GM21825 (cell line): Measurements from ENCODE around the gene CHCHD6.

Experiments used
- ATAC-seq: cut with Tn5 transposase; IDR thresholded peaks from one replicate; pipeline ENCODE4 v1.9.1; 2021; ENCODE audit warnings: mild to moderate bottlenecking, moderate library complexity; ENCODE audit not compliant: unreplicated experiment

The CHCHD6 gene

DNA sequence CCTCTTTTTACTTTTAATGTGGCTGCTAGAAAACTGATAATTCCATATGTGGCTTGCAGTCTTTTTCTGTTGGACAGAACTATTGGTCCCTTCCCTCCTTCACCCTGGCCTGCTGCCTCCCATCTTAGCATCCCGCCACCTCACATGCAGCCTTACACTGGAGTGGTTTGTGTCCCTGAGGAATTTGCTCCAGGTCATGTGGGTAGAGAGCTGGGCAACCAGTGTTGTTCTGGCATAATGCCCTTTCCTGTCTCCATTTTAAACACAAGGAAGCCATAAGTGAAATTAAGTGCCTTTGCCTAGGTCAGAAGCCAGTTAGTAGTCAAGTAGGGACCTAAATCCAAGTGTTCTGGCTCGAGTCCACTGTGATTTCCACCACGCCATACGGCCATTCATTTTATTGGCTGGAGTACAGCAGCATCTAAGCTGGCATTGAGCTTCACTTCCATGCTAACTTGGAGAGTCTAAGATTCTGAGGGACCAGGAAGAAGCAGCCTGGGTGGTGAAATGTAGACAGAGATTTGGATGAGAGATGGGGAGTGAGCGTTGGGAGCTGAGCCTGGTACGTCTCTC is 232.9 kb downstream of the CHCHD6 start:
- ATAC-seq, result no peak

DNA sequence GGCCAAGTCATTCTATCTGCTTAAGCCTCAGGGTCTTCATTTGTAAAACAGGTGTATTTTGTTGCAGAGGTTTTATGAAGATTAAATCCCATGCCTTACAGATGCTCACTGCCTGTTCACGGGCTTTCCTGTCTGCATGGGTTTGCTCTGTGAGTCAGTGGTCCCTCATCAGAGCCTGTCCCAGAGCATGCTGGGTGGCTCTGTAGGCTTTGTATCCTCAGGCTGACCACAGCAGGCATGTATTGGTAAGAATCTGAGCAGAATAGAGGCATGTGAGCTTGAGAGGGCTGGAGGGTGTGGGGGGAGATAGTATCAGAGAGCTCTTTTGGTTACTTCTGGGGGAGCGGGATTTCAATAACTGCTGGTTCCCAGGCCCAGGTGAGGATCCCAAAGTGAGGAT is 233.5 kb downstream of the CHCHD6 start:
- no peak for ATAC-seq

DNA sequence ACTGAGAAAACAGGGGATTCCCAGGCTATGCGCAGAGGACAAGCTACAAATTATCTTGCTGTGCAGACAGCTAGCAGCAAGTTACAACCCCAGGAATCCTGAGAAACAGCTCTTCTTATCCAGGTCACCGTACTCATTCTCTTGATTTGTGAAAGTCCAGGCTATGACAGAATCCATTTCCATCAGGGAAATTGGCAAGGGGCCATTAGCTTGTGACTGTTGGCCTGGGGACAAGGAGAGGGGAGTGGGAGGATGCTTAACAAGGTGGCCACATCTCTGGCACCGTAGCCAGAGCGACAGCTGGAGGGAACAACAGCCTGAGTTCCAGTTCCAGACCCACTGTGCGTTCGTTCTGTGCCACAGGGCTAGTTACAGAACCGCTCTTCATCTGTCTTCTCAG is 233.9 kb downstream of the CHCHD6 start:
- ATAC-seq, result no peak

DNA sequence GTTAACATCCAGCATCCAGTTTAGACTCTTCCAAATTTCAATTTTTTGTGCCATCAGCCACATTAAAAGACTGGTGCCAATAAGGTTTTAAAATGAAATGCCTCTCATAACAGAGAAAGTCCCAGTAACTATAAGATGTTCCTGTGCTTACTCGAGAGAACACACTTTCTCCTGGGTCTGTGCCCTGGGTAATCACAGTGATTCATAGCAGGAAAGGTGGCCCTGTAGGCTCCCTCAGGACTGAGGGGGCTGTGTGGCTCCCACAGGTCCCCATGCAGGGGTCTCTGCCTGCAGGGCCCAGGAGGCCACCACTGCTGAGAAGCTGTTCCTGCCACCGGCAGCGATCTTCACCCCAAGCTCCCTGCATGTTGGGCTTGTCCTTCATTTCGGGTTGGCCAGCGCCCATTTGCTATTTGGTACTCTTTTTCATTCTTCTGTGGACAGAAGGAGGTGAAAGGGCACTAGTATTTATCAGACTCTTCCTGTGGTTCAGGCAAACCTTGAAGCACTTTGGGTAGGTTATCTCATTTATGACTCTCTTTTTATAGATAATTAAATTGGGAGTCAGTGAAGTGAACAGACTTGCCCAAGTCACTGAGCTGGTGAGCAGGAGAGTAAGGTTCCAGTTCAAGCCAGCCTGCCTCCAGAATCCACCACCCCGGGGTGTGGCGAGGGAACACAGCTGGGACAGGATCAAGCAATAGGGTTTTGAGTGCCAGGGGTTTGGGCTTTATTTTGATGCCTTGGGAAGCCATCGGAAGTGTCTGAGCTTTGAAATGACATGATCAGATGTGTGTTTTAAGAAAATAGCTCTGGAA is 234.7 kb downstream of the CHCHD6 start:
- no peak for ATAC-seq

DNA sequence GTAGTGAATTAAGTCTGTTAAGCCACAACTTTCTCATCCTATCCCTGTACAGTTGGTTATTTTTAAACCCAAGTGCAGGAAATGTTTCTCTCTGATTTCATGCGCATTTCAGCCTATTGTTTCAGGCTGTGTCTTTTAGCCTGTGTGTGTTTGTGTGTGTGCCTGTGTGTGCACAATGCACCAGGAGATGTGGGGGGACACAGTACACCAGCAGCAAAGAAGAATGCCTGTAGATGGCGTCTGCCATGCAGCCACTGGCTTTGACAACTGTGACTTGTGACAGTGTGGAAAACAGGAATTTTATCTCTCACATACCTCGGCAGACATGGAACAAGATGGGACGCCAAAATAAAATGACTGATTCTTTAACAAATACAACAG is 235.3 kb downstream of the CHCHD6 start:
- no peak for ATAC-seq

DNA sequence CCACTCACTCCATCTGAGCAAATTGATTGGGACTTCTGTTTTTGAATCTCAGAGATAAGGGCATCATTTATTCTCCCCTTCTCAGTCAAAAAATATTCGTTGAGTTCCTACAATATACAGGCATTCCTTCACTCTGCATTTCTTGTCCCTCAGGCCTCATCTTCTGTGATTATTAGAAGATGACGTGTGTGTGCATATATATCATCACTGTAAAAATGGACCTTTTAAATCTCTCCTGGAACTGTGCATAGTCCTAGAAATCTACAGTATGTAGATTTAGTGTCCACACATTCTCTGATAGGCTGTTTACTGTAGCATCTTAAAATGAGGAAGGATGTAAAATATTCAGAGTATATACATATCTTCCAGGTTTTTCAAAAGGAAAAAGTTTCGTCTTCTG is 235.7 kb downstream of the CHCHD6 start:
- no peak for ATAC-seq

DNA sequence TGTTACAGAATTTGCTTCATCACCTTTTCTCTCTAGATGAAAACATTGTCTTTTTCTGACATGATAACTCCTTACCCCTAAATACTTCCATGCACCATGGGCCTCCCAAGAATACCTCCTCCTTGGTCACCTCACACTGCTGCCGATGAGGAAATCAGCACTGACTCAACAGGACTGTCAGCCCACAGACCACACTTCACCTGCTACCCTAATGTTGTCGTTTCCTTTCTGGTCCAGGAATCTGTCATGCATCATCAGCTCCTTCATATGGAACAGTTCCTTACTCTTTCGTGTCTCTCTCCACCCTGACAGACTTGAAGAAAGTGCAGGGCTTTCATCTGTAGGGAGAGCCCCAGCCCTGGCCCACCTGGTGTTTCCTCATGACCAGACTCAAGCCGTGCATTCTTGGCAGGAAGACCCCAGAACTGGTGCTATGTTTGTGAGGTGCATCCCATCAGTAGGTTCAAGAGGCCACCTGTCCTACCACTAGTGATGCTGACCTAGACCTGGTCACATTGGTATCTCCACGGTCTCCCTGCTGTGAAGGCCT is 237.8 kb downstream of the CHCHD6 start:
- no peak for ATAC-seq

DNA sequence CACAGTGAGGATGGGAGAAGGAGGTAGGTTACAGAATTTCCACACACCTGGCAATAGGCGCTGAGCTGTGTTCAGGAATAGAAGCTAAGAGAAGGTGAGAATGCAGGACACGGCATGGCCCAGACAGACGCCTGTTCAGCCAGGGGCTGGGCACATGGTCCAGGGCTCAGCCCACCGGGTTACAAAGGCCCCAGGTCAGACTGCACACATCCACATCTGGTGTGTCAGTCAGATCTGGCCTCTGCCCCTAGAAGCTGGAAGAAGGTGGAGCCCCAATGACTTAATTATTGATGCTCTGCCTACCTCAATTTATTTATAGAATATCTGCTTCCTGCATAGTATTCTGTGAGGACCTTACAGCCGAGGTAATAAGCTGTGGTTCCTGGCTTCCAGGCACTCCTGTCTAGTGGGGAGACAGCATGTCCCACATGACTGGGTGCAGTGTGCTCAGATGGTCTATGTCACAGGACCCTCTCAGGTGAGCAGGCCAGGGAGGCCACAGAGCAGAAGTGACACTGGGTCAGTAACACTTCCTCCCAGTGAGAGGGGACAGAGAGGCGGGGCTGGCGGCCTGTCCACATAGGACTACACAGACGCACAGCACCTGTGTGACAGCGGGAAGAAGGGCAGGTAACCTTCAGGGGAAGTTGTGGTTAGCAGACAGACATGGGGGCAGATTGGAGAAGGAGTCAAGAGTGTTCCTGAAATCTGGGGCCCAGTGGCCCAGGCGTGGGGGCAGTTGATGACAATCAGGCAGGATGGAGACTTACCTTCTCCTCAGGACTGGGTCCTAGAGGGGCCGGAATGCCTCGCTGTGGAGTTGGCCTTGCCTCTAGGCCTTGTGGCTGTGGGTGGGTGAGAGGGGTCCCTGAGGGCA is 240.3 kb downstream of the CHCHD6 start:
- no peak for ATAC-seq

DNA sequence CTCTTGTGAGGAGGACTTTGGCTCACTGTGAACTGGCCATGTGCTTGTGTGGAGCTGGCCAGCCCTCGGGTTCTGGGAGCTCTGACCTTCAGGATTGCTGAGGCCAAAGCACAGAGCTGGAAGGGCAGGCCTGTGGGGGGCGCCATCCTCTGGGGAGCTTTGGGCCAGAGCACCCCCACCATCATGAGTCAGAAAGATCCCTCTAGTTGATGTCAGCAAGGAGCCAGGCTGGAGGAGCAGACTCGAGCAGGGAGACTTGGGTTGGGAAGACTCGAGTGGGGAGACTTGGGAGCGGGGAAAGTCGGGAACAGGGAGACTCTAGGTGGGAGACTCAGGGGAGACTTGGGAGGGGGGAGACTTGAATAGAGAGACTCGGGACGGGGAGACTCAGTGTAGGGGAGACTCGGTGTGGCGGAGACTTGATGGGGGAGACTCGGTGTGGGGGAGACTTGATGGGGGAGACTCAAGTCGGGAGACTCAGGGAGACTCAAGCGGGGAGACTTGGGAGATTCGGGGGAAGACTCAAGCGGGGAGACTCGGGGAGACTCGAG is 241.2 kb downstream of the CHCHD6 start:
- no peak for ATAC-seq

DNA sequence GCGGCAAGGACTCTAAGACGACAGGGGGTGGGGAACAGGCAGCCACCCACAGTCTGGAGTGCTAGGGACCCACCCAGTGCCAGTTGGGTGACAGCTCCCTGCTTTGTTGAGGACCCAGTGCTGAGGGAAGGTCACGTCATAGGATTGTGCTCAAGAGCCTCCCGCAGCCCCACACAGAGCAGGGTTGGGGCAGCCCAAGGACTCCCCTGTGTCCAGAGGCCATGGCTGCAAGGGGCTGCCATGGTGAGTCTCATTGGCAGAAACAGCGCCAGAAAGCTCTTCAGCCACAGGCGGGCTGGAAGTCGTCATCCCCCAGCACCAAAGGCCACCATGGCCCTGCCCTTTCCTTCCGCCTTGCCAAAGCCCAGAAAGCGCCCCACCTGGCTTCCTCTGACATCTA is 241.9 kb downstream of the CHCHD6 start:
- ATAC-seq, result no peak

DNA sequence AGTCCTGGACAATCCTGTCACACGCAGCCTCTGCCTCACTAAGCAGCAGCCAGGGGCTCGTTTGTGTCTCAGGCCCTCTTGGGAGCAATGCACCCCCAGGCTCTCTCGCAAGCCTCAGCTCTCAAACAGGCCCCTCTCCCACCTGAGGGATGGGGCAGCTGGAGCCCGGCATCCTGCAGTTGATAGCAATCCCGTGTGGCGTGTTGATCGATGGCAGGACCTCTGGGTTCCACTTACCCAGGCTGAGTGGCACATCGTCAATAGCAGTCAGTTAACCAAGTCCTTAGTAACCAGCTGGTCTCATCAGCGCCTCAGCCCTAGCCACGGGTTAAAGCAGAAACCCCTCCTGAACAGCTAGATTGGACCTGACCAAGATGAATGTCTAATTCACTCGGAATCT is 242.4 kb downstream of the CHCHD6 start:
- ATAC-seq, result no peak

DNA sequence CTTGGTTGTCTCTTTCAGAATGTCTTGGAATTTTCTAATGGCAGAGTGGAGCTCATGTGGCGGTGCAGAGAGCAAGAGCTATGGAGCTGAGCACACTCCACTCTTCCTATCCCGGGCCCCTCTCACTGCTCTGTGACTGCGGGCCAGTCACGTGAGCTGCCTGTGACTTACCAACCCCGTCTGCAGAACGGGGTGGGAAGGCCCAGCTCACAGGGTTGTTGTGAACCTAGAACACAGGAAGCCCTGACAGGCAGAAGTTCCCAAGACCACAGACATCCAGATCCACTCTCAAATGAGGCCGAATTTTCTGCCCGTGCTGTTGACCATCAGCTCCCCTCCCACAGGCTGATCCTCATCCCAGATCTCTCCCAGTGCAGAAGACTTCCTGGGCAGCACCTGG is 243.4 kb downstream of the CHCHD6 start:
- no peak for ATAC-seq

DNA sequence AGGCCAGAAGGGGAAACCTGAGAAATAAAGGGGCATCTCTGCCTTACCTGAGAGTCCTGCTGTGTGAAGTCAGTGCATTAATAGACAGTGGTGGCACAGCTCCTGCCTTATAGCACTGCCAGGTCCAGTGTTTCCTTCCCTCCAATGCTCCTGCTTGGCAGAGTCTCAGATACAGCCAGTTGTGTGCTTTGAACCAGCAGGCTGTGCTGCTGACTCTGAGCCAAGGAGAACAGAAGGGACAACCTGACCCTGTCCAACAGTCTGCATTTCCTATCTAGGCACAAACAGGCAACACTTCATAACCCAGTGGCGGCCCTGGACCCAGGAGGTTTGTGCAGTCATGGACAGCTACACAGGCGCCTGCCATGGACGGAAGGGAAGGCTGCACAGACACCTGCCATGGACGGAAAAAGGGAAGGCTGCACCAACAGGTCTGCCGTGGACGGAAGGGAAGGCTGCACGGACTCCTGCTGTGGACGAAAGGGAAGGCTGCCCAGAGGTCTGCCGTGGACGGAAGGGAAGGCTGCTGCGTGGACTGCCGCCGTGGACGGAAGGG is 245.0 kb downstream of the CHCHD6 start:
- ATAC-seq, result no peak

DNA sequence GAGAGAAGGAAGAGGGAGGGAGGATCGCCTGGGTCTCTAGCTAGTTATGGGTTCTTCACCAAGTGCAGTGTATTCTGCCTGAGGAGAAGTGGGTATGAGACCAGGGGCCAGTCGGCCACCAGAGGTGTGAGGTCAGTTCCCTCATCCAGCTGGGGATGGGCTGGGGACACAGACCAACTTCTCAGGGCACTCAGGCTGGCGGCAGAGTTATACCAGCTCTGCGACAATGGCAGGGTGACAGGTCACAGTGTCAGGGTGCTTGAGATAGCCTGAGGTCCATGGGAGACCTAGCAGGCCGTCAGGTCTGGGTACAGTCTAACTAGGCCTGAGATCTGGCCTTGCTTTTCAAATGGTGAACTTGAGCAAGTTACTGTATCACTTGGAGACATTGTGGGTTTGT is 247.5 kb downstream of the CHCHD6 start:
- ATAC-seq, result no peak

DNA sequence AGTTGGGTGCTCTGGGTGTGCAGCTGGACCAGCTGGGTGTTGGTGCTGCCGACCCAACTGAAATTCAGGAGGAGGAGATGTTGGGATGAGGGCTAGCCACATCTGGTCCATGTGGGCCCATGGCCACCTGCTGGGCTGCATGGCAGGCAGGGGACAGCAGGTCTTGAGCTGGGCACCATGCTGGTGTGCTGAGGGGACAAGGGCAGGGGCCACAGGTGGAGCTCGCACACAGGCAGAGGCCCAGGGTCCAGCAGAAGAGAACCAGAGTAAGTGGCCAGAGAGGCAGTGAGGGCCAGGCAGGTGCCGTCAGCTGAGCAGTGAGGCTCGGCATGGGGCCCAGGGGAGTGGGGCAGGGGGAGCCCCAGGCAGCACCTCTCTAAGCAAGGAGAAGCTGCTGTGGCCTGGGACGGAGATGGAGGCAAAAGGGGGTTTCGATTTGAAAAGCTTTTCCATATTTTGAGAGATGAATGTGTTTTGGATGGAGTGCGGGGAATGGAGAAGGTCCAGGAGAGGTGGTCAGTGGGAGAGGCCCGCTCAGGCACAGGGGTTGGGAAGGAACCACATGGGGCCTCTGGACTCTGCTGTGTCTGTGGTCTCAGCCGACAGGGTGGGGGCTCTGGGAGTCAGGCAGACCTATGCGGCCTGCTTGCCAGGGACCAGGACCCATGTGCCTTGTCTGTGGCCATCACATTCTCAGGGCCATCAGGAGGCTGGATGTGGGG is 248.4 kb downstream of the CHCHD6 start:
- ATAC-seq, result no peak

DNA sequence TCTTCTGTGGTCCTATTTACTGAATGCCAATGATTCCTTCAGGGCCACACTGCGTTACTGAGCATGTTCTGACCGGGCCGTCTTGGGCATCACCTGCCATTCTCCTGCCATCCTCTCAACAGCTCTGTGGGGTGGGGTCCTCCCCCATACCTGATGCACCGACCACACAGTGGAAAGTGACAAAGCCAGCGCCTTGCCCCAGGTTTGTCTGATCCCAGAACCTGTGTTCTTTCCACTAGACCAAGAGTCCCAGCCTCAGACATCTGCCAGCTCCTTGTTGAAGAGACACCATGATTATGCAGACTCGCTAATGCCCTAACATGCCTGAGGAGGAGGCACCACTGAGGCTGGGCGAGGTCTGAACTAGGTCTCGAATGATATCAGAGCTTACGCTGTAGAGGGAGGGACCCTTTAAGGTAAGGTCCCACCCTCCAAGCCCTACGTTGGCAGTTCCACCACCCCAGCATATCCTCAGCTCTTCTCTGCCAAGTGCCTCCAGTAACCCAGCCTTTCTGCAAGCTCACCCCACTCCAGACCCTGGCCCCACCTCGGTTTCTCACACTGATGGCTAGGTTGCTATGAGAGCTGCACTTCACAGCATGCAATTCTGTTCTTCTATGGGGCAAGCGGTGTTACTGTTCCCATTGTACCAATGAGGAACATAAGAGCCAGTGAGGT is 249.1 kb downstream of the CHCHD6 start:
- ATAC-seq, result no peak

DNA sequence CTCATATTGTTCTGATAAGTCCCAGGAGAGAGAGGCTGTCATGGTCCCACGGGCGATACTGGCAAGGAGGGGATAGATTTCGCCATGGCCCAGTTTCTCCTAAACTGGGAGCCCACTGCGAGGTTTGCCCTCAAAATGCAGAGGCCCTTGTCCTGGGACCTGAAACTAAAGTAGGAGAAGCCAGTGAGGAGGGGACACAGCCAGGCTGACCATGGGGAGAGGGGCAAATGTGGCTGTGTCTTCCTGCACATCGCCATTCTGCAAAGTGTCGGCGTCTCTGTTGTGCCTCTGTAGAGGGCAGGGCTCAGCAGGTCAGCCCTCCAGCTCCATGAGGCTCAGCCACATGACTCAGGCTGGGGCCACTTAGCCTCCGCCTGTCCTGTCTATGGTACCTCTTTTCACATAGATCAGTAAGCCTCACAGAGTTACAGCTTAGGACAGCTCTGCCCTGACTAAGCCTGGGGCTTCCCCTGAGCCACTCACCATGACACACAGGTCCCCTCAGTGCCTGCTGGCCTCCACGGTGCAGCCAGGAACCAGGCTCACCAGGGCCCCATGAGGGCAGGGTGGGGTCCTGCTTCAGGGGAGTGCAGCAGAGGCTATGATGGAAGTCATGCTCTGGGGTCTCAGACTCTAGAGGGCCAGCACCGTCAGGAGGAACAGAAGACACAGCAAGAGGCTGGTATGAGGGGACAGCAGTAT is 250.3 kb downstream of the CHCHD6 start:
- ATAC-seq, result peak; percentile 58

DNA sequence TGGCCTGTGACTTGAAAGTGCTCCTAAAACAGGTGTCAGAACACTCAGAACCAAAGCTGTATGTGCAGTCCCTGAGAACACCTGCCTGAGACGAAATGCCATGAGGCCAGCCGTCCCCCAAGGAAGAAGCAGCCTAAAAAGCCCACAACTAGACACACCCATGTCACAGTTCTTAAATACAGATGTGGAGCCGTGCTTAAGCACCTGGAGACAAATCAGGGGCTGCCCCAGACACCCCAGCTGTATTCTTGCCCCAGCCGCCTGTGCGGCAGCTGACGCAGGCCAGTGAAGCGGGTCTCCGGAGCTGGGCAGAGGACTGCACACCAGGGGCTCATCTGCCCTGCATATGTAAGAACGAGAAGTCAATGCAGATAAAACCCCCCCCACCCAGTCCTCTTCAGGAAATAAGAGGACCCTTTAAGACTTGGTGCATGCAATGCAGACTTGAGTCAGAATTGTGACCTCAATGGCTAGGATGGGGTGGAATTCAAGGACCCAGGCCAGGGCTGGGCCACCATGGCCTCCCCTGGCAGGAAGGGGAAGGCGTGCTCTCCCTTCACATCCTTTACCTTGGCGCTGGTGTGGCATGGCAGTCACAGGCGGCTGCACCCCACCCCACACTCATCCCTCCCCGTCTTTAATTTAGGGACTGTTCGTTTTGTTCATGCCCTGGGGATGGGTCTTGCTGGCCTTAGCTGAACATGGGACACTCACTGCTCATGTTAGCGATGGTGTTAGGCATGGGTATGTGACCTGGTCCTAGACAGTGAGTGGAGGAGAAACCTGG is 251.2 kb downstream of the CHCHD6 start:
- ATAC-seq, result peak; percentile 70
